Stimulated activated naive CD8-positive, alpha-beta T cell treated with anti-CD3 and anti-CD28 coated beads, Interleukin-15, Interleukin-2, amounts not matched to agents 100 ng/mL and 50 ng/mL, for 24 hours (primary cell): ENCODE measurements around the gene PRKRA.

Experiments used
- H3K27ac Mint-ChIP-seq: one replicate; pipeline ENCODE4 v1.8.0; 2021; ENCODE audit warnings: mild to moderate bottlenecking, mixed read lengths
- H3K27me3 Mint-ChIP-seq: one replicate; pipeline ENCODE4 v1.8.0; 2021; ENCODE audit warnings: mixed read lengths
- H3K36me3 Mint-ChIP-seq: one replicate; pipeline ENCODE4 v1.8.0; 2021; ENCODE audit warnings: low read depth, mixed read lengths
- H3K4me1 Mint-ChIP-seq: one replicate; pipeline ENCODE4 v1.8.0; 2021; ENCODE audit warnings: low read depth, mixed read lengths
- H3K4me3 Mint-ChIP-seq: one replicate; pipeline ENCODE4 v1.8.0; 2021; ENCODE audit warnings: mild to moderate bottlenecking, mixed read lengths
- H3K9me3 Mint-ChIP-seq: one replicate; pipeline ENCODE4 v1.8.0; 2021; ENCODE audit warnings: mixed read lengths

The PRKRA gene

DNA sequence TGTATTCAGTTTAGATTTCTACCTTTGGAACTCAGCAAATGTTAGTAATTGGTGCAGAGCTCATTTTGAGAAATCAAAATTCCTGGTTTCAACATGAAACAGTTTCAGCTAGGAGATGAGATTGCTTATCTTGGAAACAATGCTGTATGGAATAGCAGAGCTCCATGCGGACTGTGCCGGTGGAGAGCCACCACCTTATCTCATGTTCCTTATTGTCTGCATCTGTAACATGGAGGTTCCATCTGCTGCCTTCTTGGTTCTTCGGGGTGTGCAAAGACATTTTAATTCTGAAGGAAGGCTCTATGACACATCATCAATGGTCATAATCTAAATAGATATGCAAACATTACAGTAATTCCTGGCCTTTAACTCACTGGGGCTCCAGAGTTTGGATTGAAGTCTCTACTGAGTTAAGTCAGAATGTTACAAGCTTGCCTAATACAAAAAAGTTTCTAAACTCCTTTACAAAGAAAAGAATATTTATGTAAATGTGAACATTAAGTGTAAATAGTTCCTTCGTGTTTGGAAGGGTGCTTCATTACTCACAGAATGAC lies 65.3 kb downstream of the PRKRA start:
- no peaks in the 10 kb centered on the region for H3K27me3 Mint-ChIP-seq
- no peaks in the 10 kb centered on the region for H3K4me1 Mint-ChIP-seq
- H3K4me3 Mint-ChIP-seq: no peak overlapping the region
- H3K36me3 Mint-ChIP-seq: no peaks in the 10 kb centered on the region
- no peaks in the 10 kb centered on the region for H3K9me3 Mint-ChIP-seq
- H3K27ac Mint-ChIP-seq: no peak overlapping the region

- H3K27ac Mint-ChIP-seq: no peak overlapping the region
- no peaks in the 10 kb centered on the region for H3K9me3 Mint-ChIP-seq
- H3K4me3 Mint-ChIP-seq: no peak overlapping the region
- no peaks in the 10 kb centered on the region for H3K27me3 Mint-ChIP-seq
- no peaks in the 10 kb centered on the region for H3K4me1 Mint-ChIP-seq
- H3K36me3 Mint-ChIP-seq: no peaks in the 10 kb centered on the region
Measured at GRCh38 chr2:178383718-178384117, 67.3 kb downstream of the PRKRA start.
